HG03103 (cell line): Measurements from ENCODE around the gene DMXL1.
"Not testable (repeated sequence)": the region's sequence is repeated elsewhere in the genome, so short reads cannot be mapped to it uniquely, and the experiment has no call there.

Source experiments
- ATAC-seq: cut with Tn5 transposase; IDR thresholded peaks from one replicate; pipeline ENCODE4 v1.9.1; 2021; ENCODE audit warnings: low read depth; ENCODE audit not compliant: unreplicated experiment

Gene DMXL1

GRCh38 chr5:119059740-119060255 lies 11.1 kb upstream of the DMXL1 start:
- ATAC-seq, result no peak

DNA sequence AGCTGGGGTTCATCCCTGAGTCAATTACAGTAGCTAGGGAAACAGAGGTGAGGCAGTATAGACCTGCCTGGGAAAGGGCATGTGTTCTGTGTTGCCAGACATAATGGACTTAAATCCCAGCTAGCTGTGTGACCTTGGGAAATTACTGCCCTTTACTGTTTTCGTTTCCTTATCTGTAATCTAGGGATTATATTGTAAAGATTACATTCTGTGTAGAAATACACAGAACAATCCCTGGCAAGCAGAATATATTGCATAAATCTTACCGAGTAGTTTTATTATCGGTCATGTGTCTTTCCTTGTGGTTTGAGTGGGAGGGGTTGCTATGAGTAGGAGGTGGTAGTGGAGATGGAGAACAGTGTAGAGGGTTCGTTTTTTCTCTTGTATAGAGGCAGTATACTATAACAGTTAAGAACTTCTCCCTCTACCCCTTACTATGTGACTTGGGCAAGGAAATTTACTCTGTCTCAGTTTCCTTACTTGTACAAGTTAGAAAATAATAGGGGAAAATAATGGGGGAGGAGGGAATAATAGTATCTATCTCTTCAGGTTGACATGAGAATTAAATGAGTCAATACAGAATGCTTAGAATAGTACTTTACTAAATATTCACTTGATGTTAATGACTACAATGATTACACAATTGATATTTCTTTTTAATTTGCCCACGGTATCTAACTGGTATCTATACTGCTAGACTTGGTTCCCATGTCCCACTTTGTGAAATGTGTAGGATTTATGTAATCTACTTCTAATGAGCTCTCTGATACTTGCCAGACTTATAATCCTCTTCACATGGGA lies 7.1 kb upstream of the DMXL1 start:
- peak; percentile 62 for ATAC-seq

GRCh38 chr5:119067450-119067849 lies 3.4 kb upstream of the DMXL1 start:
- ATAC-seq, result no peak

DNA sequence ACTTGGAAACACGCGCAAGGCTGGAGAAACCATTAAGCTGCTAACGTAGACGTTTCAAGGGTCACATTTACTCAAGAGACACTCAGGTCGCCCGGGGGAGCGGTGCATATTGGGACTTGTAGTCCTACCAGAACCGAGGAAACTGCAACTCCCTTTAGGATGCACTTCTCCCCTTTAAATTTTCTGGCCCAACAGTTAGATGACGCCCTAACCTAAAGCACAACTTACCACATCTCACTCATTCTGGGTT lies 384 bp upstream of the DMXL1 start:
- ATAC-seq, result peak; percentile 42

GRCh38 chr5:119071561-119071995 lies 691 bp downstream of the DMXL1 start:
- ATAC-seq, result no peak

- no peak for ATAC-seq
These were observed 1.6 kb downstream of the DMXL1 start for GRCh38 chr5:119072496-119072895.

GRCh38 chr5:119073746-119074337 lies 3.0 kb downstream of the DMXL1 start:
- ATAC-seq, result not testable (repeated sequence)

GRCh38 chr5:119074419-119074818 lies 3.5 kb downstream of the DMXL1 start:
- ATAC-seq, result peak; percentile 13

DNA sequence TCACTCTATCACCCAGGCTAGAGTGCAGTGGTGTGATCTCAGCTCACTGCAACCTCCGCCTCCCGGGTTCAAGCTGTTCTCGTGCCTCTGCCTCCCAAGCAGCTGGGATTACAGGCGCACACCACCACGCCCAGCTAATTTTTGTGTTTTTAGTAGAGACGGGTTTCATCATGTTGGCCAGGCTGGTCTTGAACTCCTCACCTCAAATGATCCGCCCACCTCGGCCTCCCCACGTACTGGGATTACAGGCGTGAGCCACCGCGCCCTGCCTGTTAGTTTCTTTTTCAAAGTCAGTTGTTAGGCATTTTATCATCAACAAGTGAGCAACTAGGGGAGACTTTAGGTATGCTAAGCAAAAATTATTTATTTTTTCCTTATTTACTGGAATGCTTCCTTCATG lies 4.4 kb downstream of the DMXL1 start:
- ATAC-seq, result not testable (repeated sequence)

GRCh38 chr5:119076080-119076479 lies 5.2 kb downstream of the DMXL1 start:
- ATAC-seq, result no peak

DNA sequence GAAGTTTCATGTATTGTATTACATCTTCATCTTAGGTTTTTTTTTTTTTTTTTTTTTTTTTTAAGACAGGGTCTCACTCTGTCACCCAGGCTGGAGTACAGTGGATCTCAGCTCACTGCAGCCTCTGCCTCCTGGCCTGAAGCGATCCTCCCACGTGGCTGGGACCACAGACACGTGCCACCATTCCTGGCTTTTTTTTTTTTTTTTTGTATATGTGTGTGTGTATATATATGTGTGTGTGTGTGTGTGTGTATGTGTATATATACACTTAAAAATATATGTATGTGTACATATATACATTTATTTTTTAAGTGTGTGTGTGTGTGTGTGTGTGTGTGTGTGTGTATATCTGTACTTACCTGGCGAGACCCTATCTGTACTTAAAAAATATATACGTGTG lies 6.6 kb downstream of the DMXL1 start:
- ATAC-seq, result no peak

GRCh38 chr5:119078071-119078846 lies 7.4 kb downstream of the DMXL1 start:
- ATAC-seq, result no peak

DNA sequence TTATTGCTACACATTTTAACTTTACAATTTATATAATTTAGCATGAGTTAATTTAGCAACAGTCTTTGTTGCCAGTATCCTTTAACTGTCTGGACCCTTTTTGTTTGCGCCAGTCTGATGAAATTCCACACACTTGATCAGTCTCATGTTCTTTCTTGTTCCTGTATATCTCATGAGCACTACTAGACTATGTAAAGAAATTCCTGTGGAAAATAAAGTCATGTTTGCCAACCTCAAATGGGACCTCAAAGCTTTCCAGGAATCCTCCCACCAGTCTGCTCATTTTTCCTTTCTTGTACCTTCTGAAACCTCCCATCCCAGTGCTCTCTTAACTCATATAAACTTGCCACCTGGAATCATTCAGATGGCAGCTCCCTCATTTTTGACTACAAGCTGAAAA lies 8.0 kb downstream of the DMXL1 start:
- ATAC-seq, result no peak

DNA sequence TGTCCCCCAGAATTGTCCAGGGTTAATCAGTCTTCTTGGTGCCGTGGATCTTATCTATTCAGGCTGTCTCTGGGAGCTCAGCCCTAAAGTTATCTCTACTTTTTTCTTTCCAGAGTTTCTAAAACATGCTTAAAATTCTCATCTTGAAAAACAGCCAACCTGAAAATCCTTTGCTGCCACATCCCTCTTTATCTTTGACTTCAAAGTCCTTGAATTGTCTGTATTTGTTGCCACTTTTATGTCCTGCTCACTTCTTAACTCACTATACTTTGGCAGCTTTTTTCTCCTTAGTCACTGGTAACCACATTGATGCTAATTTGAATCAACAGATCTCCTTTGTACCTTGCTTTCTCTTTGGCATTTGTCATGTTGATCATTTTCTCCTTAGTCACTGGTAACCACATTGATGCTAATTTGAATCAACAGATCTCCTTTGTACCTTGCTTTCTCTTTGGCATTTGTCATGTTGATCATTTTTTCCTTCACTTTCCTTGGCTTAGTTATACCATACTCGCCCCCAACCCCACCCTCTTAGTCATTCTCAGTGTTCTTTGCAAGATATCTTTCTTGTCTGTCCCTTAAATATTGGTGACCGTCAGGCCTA lies 8.5 kb downstream of the DMXL1 start:
- ATAC-seq, result no peak

GRCh38 chr5:119080936-119081335 lies 10.0 kb downstream of the DMXL1 start:
- no peak for ATAC-seq

DNA sequence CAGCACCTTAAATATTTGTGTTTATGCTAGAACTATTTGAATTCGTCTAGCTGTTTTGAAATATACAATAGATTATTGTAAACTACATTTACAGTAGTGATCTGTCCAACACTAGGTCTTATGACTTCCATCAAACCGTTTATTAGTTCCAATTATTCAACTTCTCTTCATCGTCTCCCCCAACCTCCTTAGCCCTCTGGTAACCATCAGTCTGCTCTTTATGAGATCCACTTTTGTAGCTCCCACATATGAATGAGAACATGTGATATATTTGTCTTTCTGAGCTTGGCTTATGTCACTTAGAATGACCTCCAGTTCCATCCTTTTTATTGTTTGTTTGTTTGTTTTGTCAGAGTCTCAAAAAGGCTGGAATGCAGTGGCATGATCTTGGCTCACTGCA lies 11.8 kb downstream of the DMXL1 start:
- ATAC-seq, result no peak

DNA sequence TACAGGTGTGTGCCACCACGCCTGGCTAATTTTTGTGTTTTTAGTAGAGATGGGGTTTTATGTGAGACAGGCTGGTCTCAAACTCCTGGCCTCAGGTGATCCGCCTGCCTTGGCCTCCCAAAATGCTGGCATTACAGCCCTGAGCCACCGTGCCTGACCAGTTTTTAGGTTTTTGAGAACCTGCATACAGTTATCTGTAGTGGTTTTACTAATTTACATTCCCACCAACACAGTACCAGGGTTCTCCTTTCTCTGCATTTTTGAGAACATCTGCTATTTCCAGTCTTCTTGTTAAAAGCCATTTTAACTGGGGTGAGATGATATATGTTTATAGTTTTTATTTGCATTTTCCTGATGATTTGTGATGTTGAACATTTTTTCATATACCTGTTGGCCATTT lies 12.8 kb downstream of the DMXL1 start:
- ATAC-seq, result peak; percentile 62

GRCh38 chr5:119088438-119088837 lies 17.6 kb downstream of the DMXL1 start:
- ATAC-seq, result no peak

- no peak for ATAC-seq
These were observed 24.7 kb downstream of the DMXL1 start for GRCh38 chr5:119095611-119096010.

DNA sequence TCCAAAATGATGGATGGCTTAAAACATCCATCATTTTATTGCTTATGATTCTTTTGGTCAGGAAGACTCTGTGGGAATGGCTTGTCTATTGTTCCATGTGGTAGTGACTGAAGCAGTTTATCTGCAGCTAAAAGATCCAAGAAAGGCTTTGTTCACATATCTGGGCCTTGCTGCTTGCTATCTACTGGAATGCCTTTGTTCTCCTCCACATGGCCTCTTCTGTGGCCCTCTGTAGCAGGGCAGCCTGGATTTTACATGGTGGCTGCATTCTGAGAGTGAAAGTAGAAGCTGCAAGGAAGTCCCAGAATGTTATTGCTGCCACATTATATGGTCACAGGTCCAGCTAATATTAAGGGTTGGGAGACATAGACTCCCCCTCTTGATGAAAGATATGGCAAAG lies 35.1 kb downstream of the DMXL1 start:
- no peak for ATAC-seq

DNA sequence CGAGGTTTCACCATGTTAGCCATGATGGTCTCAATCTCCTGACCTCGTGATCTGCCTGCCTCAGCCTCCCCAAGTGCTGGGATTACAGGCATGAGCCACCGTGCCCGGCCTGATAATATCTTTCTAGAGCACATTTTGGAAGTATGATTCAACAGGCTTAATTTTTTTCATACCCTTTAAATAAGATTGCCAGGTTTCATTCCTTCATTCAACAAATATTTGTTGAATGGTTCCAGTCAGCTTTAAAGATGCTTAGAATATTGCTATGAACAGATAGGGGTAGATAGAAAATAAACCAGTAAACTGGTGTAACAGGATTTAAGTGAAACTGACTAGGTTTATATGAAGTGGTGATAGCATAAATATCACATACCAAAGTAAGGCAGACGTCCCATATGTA lies 41.3 kb downstream of the DMXL1 start:
- no peak for ATAC-seq
